ENCODE measurements around the gene CDCA4. TPM values are rescaled to one million over a fixed set of nuclear protein-coding genes. Genes with fewer than 3 reads are reported as not detected.
A peak's percentile ranks its signal among the peaks of the same experiment; 100 is the strongest.

The CDCA4 gene
- total RNA-seq, 1 experiment from 2014 or later = 39.0 TPM

DNA sequence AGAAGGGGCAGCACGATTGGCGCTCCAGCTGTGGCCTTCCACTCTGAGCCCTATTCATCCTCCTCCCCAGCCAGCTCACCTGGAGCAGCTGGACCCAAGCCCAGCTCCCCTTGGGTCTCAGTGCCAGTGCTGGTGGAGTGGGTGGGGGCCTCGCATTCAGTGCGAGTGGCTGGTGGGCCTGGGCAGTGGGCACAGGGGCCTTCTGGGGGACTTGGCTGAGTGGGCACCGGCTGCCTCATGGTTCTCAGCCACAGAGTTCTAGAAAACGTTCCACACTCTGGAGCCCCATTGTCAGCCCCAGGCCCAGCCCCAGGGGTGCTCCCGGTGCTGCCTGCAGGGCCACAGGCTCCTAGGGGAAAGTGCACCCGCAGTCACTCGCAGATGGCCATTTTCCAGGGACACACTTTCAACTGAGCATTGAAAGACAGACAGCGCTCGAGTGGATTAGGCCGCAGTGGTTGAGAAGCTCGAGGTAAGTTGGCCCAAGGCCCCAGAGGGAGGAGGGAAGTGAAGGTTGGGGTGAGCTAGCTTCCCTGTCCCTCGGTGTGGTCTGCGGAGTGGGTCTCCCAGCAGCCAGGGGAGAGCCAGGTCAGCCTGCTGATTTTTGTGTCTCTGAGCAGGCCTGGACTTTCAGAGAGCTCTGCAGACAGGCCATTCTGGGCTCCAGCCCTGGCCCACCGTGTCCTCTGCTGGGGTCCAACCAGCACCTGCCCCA, 31.5 kb downstream of the CDCA4 start:
- no peak for DNase-seq (ENCODE audit: low read depth)

DNA sequence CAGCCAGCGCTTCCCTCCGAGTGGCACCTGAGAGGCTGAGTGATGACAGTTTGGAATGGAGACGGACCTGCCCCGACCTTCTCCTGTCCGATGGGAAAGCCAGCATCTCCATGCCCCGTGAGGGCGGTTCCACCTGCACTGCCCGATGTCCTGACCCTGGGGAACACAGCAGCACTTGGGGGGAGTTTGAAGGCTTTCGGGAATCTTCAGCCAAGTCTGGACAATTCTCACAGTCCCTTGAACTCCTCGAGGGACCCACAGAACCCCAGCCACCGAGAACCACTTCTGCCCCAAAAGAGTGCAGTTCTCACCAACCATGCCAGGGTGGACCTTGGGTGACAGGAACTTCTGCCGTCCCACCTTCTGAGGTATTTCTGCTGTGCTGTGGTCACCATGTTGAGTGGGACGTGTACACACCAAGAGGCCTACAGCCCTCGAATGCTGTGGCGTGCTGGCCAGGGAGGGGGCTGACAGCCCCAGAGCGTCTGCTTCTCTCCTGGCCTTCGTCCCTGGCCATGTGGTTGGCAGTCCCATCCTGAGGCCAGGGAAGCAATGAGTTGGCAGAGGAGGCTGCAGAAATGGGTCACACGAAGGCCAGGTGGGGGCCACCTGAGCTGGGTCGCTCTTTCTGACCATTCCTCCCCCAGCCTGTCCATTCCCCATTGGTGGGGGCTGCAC, 34.3 kb downstream of the CDCA4 start:
- DNase-seq (ENCODE audit: low read depth) = no peak

DNA sequence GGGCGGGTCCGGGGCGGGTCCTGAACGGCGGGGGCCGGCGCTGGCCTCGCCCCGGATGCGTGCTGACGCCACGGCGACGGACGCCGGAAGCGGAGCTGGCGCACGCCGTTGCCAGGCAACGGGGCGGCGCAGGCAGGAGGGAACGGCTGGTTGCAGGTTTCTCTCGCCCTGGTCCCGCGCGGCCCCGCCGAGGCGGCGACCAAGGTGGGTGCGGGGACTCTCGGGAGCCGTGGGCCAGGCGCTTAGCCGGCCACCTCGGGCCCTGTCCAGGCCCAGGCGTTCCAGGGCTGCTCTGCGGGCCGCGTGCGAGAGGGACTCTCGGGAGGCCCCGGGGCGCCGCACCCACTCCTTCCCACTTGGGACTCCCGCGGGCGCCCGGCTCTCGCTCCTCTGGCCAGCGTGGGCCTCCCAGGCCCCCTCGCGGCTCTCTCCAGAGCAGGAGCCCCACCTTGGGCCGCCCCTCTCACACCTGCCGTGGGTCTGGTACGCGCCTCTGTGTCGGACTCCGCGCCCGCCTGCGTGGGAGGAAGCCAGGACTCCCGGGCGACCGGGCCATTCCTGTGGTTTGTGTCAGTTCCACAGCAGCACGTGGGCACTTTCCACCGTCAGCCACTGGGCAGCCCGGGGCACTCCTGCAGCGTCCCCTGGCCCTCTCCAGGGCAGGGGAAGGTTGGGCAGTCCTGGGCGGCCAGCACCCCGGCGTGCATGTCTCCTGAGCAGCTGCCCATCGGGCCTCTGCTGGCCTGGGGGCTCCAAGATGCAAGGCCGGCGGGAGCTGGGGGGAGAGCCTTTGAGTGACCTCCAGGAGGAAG, 35.0 kb downstream of the CDCA4 start, which contains the start of gene CLBA1:
Gene CLBA1 (plus strand): TSS at position 114 of the 812 bp plus-strand sequence. CDS start 644 bp downstream, at position 758.
- DNase-seq (ENCODE audit: low read depth) = peak; percentile 87

DNA sequence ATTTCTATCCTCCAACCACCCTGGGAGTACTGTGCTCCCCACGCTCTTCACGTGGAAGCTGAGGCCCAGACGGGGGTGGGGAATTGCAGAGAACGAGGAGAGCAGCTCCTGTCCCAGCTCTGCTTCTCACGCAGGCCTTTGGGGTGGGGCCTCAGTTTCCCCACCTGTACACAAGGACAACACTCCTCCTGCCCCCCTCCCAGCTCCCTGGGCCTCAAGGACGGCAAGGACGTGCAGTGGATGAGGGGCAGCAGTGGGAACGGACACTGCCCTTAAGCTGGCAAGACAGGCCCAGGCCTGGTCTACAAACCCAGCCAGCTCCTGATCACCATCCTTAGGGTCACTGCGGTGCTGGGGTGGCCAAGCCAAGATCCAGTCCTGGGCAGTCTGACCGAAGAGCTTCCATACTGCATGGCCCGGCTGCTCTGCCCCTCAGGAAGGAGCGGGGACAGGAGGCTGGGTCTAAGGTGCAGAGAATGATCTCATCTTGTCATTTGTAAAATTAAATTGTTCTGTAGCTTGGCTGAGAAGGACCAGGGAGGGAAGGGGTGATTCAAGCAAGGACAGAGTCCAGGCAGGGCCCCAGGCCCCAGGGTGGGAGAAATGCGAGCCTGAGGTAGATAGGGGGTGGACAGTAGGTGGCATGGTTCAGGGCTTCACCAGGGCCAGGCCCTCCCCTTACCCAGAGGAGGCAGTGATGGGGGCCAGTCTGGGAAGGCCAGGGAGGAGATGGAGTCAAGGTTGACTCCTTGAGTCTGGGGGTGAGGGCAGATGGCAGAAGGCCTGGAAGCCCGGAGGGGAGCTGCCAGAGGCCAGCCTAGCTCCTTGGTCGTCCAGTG, 36.6 kb downstream of the CDCA4 start:
- DNase-seq (ENCODE audit: low read depth) = no peak

DNA sequence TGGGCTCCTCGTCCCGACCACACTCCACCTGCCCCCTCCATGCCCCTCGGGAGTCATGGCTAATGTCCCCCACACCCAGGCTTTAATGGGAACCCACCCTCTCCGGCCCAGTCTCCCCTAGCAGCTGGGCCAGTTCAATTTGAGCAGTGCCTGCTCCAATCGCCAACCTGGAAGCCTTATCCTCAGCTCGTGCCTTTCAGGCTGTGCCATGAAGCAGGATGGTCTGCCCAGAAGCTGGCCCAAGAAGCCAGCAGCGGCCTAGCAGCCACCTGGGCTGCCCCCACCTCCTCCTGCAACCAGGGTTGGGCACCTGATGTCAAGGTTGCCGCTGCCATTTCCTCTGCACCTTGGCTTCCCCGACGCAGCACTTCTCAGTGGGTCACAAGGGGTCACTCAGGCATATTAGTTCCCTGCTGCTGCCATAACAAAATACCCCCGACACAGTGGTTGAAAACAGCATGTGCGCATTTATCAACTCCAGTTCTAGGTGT, 37.6 kb downstream of the CDCA4 start:
- no peak for DNase-seq (ENCODE audit: low read depth)

DNA sequence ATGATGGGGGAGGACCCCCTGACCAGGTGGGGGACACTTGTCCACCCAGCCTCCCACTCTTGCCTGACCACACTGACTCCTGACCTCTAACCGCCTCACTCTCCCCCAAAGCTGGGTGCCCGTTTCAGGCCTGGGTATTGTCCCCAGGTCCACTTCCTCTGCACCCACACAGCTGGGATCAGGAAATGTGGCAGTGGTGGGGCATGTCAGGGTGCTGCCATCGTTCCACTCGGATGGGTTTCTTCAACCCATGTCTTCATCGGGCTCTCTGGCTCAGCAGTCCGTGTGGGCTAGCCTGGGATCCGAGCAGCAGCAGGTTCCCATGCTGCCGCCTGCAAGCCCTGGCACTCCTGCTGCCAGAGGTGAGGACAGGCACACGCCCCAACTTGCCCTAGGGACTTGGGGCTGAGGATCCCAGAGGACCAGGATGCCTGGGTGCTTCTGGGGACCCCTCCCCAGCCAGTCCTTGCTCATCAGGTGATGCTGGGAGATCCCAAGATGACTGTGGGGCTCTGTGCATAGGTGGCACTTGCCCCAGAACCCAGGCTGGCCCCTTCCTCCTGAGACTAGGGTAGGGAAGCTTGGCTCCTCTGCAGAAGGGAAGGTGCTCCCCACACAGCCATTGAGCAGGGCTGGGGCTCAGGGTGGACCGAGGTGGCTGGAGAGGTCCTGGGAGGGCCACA, 38.2 kb downstream of the CDCA4 start:
- no peak for DNase-seq (ENCODE audit: low read depth)

DNA sequence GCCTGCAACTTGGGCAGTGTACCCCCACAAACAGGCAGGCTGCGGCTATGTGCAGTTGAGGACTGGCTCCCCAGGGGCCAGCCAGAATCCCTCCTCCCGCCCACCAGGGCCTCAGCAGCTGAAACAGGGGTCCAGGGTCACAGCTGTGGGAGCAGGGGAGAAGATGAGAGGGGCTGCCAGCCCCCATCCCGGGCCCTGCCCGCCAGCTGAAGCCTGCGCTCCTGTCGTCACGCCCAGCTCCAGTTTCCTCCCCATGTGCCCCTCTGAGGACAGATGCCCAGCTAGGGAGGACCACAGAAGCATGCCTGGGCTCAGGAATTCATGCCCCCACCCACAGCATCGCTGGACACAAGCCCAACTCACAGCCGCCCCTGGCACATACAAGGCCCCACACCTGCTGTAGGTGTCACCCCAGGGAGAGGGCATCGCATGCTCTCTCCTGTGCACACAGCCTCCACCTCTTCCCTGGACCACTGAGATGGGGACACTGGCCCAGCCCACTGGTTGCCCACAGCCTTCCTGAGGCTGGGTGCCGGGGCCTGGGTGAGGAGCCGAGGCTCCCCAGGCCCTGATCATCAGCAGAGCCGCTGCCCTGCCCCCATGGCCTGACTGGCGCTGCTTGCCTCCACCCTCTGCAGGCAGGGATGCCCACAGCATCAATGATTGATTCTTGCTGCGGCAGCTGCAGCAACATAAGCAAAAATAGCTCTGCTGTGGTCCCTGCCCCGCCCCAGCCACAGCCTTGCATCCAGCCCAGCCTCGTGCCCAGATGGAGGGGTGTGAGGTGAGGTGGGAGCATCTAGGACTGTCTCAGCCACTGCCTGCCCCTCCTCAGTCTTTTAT, 39.0 kb downstream of the CDCA4 start:
- no peak for DNase-seq (ENCODE audit: low read depth)

DNA sequence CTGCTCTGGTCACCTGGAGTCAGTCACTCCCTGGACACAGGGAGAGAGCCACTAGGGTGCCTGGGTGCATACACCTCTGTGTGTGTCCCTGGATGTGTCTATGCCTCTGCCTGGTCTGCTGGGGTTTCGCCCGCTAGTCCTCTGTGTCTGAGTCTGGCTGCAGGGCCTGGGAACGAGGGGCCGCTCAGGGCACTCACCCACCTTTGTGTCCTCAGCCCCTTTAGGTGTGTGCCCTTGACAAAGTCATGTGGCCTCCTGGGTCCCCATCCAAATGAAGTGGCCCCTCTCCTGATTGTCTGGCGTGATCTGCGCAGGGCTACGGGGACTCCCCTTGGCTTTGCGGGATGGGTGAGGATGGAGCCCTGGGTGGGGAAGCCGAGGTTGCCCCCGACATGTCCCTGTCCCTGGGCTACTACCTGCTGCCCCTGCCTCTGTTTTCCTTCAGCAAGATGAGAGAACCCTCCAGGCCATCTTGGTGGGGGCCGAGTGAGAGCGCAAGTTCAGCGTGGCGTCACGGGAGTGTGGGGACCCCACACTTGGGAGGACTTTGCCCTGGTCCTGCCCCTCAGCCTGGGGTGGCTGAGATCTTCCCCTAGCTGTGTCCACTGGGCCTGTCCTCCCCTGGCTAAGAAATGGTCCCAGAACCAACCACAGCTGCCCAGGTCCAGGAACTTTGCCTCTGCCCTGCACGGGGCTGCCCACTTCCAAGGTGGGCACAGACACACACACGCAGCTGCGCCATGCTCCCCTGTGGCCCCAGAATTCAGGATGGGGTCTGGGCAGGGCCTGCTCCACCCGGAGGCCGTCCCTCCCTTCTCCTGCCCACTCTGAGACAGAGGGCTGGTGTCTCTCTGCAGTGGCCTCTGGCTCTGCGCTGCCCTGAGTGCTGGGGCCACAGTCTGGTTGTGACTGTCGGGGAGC, 40.0 kb downstream of the CDCA4 start:
- no peak for DNase-seq (ENCODE audit: low read depth)

DNA sequence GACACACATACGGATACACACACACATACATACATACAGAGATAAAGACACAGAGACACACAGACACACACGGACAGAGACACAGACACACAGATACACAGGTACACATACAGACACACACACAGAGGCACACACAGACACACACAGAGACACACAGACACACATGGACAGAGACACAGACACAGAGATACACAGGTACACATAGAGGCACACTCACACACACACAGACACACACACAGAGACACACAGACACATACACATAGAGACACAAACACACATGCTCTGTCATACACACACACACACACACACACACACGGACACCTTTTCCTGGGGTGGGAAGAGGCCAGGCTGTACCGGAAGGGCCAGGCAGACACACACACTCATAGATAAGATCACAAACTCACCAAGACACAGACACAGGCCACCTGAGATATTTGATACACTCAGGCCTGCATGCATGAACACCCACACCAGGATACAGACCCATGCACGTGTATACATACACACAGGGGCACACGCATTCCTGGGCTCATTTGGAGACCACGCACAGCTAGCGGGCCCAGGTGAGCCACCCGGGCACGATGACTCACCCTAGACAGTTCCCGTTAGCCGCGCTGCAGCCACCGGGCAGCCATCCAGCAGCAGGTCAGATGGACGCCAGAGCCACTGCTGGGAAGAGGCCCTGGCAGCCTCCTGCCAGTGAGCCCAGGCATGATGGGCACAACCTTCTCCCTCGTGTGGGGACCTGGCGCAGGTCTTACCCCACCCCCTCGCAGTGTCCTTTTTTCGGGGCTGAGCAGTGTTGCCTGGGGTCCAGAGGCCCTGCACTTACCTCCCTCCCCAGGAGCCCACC, 40.9 kb downstream of the CDCA4 start:
- DNase-seq (ENCODE audit: low read depth) = peak; percentile 49

DNA sequence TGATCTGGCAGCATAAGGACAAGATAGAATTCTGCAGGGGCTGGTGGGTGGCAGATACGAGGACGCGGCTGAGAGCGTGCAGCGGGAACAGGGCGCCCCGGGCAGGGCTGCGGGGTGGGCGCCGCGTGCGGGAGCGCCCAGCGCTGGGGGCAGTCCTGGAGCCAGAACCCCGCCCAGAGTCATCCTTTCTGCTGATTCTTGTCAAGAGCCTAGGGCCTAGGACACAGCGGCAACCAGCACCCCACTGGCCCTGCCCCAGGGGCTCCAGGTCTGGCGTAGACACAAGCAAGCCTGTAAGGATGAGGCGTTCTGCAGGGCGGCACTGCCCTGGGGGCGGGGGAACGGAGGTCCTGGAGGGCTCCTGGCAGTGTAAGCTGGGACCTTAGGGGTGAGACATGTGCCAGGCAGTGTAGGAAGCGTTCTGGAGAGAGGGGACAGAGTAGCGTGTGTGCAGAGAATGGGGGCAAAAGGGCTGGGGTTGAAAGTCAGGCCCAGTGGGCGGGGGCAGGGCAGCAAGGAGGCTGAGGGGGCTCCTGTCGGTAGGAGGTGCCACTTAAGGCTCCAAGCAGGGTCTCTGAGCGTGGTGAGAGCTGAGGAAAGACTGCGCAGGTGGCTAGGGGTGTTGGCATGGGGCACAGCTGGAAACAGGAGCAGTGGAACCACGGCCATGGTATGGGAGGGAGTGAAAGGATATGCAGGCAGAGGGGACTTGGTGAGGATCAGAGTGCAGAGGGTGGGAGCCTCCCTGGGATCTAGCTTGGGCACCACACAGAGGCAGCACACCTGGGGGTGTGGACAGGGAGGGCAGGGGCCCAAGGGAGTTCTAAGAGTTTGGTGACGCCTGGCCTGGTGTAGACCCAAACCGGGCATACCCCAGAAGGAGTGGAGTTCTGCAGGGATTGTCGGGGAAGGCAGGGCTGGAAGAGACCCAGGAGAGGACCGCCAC, 41.9 kb downstream of the CDCA4 start:
- DNase-seq (ENCODE audit: low read depth) = no peak

DNA sequence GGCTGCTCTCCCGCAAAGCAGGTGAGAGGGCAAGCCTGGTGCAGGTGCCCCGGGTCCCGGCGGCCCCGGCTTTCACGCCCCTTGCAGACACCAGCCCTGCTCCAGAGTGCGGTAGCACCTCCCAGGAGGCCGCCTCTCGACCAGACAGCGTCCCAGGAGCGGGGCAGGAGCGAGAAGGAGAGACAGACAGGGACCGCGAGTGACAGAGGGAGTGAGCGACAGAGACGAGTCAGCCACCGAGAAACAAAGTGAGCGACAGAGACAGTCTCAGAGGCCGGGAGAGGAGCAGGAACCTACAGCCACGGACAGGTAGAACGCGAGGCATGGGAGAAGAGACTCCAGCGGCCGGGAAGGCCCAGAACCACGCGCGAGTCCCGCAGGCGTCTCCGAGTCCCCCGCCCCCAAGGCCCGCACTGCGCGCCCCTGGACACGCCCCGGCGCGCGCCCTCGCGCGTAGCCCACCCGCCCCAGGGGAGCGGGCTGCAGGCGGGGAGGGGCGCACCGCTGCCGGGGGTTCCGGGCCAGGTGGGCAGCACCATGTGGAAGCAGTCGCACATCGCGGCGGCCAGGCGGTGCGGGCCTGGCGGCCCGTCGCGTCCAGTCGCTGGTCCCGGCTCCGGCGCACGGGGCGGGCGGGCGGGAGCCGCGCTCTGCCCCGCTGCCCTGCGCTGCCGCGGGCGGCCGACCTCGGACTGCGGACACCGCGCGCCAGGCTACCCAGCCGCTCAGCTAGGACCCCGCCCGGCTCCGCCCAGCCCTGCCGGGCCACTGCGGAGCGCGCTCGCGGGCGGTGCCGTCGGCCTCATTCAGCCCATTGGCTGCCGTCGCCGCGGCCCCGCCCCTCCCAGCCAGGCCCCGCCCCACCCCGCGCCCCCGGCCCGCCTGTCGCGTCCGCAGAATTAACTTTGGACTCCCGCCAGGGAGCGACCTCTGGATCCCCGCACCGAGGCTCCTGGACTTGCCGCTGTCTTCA, 42.9 kb downstream of the CDCA4 start, which contains the start of gene AHNAK2:
Gene AHNAK2 (minus strand): TSS at position 694 of the 973 bp plus-strand sequence. CDS start 137 bp downstream, at position 557.
- DNase-seq (ENCODE audit: low read depth) = peak; percentile 68

DNA sequence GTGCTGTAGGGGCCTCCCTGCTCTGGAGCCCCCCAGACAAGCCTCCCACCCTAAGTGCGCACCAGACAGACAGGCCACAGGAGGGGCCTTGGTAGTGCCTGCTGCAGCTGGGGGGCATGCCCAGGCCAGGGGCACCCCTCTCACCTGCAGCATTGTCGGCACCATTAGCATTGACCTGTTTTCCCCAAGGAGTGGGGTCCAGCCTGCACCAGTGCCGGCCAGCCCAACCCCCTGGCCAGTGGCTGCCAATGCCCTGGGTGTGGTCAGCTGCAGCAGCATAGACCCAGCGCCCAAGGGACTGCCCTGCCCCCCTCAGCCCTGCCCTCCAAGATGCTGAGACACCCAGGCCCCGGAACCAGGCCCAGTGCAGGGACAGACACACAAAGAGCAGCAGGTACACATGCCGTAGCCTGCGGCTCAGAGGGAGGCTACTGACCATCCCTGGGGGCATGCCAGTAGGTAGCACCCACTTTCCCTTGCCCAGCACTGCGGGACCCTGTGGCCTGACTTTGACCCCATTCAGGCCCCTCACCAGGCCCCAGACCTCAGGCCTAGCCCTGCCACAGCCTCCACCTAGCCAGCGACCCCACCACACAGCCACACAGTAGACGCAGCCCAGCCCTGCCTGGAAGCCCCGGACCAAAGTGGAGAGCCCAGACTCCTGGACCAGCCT, 43.7 kb downstream of the CDCA4 start:
- DNase-seq (ENCODE audit: low read depth) = no peak

DNA sequence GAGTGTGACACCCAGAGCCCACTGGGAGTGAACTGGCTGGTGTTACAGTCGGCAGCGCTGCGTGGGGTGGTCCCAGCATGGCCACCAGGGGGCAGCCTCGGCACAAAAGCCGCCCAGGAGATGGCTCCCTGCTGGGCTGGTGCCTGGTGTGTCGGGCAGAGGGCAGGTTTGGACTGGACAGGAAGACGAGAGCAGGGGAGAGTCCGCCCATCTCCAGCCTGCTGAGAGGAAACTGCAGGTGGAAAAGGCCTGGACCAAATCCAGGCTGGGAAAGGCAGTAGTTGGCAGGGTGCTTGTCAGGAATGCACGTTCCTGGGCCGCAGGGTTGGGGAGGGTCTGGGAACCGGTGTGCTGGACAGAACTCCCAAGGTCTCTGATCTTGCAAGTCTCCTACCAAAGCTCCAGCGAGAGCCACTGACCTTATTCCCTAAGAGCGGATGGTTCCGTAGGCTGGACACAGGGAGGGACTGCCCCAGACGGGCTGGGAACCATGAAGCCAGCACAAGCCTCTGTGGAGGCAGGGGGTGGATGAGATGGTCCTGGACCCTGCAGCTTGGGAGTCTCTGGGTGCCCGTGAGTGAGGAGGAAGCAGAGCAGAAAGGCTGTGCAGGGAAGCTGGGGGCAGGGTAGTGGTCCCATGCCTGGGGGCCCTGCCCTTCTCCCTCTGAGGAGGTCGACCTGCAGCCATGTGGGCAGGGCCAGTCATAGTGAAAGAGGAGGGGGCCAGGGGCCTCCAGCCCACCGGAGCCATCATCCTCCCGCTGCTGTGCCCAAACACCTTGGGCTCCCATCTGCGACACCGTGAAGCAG, 44.5 kb downstream of the CDCA4 start:
- DNase-seq (ENCODE audit: low read depth) = peak; percentile 65

Measured in RPMI7951 (cell line).